NOMO-1 (cell line): Measurements from ENCODE around the gene TRPV6.

ENCODE experiments used
- DNase-seq, 2 experiments: peaks; one replicate each; lab custom pipeline; 2025; ENCODE audit not compliant: unreplicated experiment in 2 of 2; lab: John Stamatoyannopoulos, UW

The TRPV6 gene

DNA sequence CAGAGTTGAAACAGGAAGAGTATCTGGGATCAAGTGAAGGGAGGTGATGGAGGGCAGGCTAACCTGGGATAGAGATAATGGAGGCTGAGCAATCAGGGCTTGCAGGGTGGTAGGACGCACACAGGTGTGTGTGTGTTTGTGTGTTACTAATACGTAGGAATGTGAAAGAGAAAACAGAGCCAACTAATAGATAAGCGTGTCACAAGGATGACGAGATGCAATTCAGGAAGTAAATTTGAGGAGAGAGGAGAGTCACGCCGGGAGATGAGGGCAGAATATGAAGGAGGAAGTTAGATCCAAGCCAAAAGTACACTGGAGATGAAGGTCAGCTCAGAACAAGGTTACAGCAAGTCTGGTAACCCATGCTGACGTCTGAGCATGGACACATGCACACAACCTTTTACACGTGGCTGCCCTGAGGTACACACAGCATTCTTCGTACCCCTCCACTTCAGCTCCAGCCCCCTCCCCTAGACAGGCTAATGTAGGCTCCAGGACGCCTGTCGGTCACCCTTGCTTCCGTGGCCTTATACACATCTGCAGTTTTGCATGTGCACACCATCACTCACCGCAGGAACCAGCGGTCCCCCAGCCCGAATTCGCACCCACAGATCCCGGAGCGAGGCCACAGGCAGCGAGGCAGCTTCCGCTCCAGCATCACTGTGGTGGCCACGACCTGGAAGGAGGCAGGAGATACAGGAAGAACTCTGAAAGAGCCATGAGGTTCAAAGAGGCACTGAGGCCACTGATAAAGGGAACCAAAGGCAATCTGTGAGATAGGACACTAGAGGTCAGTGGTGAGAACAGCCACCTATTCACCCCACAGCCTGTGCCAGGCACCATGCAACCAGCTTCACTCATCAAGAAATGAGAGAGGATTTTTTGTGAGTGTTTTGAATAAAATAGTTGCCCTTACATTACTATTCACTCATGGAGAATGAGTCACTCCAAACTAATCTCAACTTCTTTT is 23.7 kb upstream of the TRPV6 start:
- DNase-seq, result peak; percentile 1 to 33

DNA sequence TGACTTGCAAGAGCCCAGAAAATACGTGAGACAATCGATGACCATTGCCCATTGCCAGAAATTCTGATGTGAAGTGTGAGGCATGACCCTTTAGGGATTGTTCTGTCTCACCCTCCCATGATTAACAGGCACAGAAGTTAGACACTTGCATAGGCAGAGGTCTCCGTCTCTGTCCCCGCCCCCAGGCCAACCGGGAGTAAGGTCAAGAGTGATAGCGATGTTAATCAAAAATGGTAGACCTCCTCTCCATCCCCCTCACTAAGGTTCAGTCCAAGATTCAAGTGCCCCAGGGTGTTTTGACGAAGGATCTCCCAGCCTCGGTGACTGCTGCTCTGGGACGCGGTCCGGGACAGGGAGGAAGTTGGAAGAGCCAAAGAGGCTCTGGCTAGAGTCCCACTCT is 22.7 kb upstream of the TRPV6 start:
- no peak for DNase-seq

DNA sequence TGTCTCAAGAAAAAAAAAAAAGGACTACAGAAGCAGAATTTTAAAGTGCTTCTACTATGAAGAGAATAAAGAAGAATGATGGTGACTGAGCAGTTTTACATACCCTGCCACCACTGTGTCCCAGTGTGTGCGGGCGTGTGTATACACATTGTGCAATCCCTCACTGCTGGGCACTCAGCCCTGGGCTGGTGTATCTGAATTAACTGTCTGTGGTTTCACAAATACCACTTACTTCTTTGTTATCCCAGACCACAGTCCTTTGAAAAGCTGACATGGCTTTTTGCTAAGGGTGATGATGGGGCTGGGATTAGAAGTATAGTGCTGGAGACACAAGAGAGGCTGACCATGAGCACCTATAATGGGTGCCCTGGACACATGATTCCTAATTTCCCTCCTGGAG is 21.1 kb upstream of the TRPV6 start:
- no peak for DNase-seq

DNA sequence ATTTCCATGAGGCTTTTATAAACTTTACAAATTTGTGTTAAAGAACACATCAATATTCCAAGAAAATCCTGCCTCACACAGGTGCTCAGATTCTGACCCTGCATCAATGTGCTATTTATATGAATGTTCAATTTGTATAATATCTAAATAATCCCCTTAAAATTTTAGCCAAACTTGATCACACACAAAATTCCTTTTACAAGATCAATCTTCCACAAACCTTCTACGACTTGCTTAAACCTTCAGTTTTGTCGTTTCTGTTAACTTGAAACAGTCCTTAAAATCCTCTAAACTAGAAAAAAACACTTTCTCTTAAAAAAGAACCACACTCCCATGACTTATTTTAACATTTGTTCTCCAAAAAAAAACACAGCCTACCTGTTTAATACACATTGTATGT is 20.2 kb upstream of the TRPV6 start:
- no peak for DNase-seq

DNA sequence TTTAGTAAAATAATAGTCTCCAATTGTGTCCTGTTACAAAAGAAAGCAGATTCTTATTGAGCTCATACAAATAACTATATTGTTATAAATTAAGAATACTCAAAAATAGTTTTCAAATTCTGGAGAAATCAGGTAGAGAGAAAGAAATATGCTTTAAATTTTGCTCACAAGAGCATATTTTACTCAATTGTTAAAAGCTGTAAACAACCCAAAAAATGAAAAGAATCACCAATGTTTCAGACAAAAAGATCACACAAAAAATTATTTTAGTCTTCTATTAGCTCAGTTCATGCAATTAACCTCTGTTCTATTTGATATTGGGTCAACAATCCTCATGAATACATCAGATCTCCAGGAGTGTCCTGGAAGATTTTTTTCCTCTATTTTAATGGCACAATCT is 18.6 kb upstream of the TRPV6 start:
- no peak for DNase-seq

DNA sequence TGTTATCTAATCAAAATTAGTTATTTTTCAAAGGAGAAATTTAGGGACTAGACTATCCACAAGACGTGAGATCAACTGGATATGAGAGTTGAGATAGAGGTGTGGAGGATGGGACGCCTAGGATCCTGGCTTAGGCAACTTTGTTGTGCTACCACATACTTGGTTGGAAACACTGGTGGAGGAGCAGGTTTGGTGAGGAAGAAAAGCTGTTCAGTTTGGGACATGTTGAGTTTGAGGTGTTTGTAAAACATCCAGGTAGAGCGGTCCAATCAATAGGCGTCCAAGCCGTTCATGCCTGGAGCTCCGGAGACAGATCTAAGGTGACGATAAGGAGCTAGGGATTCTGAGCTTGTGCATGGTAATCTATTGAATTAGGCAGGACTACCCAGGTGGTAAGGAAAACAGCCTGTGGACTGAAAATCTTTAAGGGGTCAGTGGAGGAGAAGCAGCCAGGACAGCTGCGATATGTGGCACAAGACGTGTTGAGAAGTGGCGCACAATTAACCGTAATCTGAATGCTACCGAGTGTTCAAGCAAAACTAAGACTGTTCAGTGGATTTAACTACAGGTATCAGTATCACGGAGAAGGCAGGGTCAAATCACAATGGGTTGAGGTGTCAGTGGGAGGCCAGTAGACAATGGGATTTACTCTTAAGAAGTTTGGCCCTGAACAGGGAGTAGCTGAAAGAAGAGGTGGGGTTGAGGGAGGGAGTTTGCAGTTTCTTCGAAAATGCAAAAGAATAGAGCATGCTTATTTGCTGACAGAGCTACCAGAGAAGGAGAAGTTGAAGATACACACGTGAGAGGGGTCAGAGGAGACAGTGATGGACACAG is 16.1 kb upstream of the TRPV6 start:
- DNase-seq, result no peak

DNA sequence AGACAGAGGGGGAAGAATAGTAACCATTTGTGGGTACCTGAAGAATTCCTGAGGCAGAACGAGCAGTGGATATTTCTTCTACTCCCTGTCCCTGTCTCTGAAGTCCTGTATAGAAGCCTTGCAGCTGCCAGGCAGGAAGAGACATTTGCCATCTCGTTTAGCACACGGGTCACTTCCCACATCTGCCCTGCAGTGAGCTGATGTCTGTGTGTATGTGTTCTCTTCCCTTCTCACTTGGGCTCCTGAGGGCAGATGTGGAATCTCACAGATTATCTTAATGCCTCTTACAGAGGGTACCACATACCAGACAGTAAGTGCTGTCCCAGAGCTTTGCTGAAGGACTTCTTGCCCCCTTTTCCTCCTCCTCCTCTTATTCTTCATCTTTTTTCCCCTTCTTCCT is 14.1 kb upstream of the TRPV6 start:
- no peak for DNase-seq

DNA sequence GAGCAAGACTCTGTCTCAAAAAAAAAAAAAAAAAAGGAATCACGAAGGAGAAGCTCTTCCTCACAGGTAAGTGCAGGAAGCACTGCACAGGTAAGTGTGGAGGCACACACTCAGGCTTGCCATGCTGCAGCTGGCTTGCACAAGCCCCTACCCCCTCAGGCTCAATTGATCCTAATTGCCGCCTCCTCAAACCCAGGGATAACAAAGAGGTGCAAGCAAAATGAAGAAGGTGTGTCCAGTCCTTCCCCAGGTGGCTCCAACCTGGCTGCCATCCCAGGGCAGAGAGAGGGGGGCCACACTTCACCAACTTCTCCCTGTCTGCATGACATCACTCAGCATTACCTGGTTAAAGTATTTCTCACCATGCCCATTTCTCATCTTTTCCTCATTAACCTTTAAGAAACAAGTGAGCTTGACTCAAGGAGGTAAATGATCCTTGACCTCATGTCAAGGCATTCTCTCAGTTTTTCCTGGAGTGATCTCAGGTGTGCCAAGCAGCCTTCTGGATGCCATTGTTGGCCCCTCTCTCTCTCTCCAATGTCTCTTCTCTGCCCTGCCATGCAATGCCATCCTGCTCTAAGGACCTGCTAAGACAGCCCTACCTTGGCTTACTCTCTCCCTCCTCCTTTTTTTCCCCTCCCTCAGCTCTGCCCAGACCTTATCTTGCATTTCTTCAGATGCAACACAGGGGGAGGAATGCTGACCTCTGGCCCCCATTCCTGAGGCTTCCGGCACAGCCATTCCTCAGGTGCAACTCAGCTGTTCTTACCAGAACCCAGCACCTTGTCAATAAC is 13.0 kb upstream of the TRPV6 start:
- DNase-seq, result no peak

DNA sequence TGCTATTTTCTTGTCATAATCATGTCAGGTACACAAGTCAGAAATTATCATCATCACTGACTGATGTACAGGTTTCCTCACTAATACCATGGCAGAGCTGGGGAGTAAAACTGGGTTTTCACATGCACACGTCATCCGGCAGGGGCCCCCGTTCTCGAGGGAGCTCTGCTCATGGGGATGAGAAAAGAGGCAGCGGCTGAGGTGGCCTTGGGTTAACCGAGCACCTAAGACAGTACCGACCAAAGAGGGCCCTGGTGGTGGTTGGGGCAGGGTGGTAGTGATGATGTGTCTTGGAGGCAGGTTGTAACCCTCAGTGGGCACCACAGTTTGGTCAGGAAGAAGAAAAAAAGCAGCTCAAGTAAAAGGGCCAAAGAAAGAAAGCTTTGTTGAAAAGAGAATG is 12.1 kb upstream of the TRPV6 start:
- DNase-seq, result no peak

DNA sequence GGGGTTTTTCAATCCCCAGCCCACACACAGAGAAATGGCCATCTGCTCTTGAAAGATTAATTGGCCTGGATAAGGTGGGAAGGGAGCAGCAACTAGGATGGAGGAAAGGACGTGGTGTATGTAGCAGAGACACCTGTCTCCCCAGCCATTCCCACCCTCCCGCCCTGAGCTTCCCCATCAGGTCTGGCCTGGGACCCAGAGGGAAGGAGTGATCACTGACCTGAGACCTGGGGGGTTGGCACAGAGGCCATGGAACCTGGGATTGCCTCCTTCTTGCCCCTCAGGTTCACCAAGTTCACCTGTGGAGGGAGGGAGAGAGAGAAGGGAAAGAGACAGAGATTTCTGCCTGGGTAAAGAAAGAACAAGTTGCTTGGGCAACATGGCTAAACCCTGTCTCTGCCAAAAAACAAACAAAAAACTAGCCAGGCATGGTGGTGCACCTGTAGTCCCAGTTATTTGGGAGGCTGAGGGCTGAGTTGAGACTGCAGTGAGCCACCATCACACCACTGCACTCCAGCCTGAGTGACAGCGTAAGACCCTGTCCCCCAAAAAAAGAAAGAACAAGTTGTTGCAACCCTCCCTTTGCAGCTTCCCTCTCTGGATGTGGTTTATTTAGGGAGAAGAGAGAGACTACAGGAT is 11.3 kb upstream of the TRPV6 start:
- no peak for DNase-seq

DNA sequence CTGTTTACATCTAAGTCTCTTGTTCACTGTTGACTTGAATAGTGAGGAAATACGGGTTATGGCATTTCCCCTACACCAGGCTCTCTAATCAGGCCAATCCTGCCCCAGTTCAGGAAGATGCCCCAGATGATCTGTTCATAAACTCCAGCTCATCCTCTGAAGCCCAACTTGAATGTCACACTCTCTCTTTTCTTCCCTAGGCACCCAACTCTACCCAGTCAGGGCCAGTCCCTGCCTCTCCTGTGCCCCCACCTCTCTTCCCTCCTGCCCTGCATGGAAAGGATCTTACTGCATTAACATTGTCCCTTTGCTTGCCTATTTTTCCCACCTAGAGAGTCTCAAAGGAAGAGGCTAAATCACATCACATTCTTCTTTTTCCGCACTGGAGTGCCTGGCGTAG is 10.6 kb upstream of the TRPV6 start:
- no peak for DNase-seq

DNA sequence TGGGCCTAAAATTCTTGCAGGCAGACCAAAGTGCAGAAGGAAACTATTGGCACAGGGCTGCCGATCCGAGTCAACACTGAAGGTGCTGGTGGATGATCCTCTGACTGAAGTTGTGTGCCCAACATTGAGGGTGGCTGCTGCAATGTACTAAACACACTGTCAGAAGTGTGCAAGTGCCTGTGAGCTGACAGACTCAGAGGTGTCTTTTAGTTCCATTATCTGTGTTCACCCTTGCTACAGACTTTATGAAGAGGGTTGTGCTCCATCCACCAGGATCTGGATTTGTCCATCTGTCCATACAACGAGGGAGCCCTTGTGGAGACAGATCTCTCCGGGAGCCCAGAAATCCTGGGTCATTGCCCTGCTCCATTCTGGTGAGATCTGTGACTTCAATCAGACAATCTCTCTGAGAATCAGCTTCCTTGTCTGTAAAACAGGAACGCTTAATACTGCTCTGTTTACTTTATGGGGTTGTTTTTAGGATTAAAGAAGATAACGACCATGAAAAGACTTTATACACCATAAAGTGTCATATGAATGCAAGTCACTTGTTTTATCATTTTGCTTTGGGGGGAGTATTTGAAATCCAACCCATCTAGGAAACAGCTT is 9.5 kb upstream of the TRPV6 start:
- no peak for DNase-seq

DNA sequence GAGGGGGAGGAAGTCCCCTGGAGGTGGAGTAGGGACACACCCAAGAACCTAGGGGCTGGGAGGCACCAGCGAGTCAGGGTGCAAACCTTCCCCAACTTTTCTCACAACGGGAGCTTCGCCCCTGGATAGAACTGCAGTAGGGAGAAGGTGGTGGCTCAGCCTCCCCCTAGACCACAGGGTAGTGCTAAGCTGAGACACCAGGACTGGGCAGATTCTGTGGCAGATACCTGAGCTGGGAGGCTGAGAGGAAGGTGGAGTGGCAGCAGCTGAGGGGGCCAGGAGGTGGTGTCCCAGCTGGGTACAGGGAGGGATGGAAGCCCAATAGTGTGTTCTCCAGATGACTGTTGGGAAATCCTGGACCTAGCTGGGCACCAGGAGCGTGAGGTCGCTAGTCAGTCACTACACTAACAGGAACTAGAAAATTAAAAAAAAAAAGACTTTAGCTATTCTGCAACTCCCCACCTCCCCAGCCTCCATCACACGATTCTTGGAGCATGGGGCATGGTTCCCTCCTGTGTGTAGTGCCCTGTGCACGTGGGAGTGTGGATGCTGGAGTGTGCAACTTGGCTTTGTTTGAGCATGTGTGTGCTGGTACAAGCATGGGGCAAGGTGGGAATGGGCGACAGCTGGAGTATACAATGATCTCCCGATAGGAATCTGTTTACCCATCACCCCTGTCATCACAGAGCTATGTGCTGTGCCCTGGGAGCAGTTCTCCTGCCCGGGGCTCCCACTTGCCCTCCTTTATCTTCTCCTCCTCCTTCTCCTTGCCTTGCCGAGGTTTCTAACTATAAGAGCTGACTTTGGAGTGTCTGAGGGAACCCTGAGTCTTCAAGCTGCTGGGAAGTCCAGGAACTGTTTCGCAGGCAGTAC is 8.8 kb upstream of the TRPV6 start:
- no peak for DNase-seq

DNA sequence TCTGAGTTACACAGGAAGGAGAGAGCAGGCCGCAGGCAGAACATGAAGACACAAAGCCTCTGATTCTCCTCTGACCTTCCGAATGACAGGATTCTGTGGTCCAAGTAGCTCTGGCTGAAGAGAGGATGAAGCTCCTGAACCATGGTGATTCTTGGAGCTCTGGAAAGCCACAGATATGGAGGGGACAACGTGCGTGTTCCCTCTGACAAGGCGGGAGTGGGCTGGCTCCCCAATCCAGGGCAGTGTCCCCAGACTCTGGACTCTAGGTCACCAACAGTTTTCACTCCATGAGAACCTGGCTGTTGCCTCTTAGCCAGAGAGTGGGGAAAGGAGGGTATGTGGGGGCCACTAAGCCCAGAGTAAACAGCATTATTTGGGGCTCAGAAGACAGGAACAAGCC is 7.4 kb upstream of the TRPV6 start:
- no peak for DNase-seq

DNA sequence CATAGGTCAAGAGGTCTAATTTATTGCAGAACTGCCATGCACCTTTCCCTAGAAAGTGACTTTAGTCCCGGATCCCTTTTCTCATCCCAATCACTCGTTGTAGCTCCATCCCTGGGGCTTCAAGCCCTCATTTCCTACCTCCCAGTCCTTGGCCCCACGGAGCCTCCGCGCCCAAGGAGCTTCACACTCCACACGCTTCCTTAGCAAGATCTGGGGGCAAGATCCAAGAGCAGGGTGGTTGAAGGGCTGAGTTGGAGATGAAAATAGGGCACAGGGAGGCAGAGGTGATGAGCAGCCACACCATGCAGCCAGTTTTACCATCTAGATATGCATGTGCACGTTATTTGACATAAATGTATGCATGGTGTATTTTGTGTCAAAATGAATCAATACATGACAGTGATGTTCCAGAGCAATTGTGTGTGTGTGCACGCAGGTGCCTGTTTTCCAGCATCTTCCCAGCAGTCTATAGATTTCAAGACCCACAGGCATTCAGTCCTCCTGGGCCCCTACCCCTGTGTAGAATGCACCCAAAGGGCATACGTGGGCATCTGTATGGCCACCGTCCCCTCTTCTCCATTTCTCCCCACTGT is 6.0 kb upstream of the TRPV6 start:
- no peak for DNase-seq

DNA sequence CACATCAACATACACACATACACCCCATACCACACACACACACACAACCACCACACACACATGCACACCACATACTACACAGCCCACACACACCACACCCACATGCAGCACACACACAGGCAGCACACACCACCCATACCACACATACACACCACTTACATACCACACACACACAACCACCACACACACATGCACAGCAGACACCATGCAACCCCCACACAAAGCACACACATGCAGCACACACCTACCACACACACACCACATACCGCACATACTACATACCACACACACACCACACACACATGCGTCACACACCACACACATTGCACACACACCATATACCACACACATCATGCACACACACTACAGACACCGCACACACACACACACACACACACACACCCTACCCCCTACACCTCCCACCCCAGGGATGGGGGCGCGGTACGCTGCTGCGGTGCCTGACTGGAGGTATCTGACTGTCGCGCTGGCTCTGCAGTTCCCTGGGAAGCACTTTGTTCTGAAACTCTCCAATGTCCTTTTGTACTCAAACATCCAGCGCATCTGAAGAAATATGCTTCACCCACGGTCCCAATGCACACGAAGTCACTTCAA is 5.4 kb upstream of the TRPV6 start:
- no peak for DNase-seq

DNA sequence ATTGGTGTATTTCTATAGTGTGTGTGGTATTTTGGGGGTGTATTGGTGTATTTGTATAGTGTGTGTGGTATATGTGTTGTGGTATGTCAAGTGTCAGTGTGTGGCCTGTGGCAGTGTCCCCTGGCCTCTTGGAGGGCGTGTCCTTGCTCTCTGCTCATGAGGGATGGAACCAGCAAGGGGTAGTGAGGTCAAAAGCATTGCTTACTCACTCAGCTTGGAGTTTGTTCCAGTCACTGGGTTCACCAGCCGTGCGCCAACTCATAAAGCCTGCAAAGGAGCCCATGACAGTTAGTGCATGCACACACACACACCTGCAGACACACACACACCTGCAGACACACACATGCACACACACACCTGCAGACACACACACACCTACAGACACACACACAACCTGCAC is 4.3 kb upstream of the TRPV6 start:
- no peak for DNase-seq

DNA sequence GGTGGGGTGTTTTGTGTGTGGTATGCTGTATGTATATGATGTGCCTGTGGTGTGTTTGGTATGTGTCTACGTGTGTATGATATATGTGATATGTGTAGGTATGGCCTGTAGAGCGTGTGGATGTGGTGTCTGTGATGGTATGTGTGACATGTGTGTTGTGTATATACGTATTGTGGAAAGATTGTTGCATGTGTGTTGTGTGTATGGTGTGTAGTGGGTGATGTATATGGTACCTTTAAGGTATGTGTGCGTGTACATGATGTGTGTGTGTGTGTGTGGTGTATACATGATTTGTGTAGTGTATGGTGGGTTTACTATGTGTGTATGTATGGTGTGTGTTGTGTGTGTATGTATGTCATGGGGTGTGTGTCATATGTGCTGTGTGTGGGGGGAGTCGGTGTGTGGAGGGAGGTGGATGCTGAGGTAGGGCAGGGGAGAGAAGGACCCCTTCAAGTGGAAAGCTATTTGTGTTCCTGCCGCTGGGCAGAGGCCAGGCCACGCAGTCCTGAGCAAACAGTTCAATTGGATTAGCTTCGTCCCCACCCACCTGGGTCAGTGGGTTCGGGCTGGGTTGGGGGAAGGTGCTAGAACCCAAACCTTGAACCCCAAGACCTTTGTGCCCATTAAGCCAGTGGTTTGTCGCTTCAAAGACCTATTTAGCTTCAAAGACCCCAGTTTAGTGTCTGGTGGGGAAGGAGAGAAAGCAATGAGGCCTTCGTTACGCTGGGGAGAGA is 1.9 kb upstream of the TRPV6 start:
- DNase-seq, result no peak
